Sigmoid colon (tissue), 7 donors: Measurements from ENCODE around the gene CEMIP. TPM values are rescaled to one million over a fixed set of nuclear protein-coding genes. Genes with fewer than 3 reads are reported as not detected.

Experiments used
- DNase-seq: peaks from one replicate; pipeline ENCODE4 v3.0.0-alpha.2; 2019
- H3K27ac ChIP-seq, 4 donors: fragments of 200-600 bp; sonication (generic); one replicate each; pipeline ENCODE4 v1.5.1; 2016 to 2019; ENCODE audit warnings: mild to moderate bottlenecking in 1 of 4
- H3K27me3 ChIP-seq, 3 donors: fragments of 200-600 bp; sonication (generic); one replicate each; pipeline ENCODE4 v1.5.1; 2019; ENCODE audit warnings: mild to moderate bottlenecking in 1 of 3
- H3K36me3 ChIP-seq, 4 donors: fragments of 200-600 bp; sonication (generic); one replicate each; pipeline ENCODE4 v1.5.1; 2016 to 2019
- H3K4me1 ChIP-seq, 4 donors: fragments of 200-600 bp; sonication (generic); one replicate each; pipeline ENCODE4 v1.5.1; 2017 to 2019
- H3K4me3 ChIP-seq, 4 donors: fragments of 200-600 bp; sonication (generic); one replicate each; pipeline ENCODE4 v1.5.1; 2017 to 2019; ENCODE audit warnings: mild to moderate bottlenecking in 2 of 4, moderate library complexity in 1 of 4
- H3K9me3 ChIP-seq, 4 donors: fragments of 200-600 bp in 3 of 4; sonication (generic) in 3 of 4; one replicate each; pipeline versions ENCODE4 v1.5.1 to v1.6.1; 2013 to 2019
- EP300 ChIP-seq, 4 donors: sonication (generic); formaldehyde crosslinking; IDR thresholded peaks; one replicate each; pipeline ENCODE4 v1.6.1; 2017; ENCODE audit warnings: antibody characterized with exemption in 4 of 4
- POLR2A ChIP-seq, 2 donors: fragments of 450-650 bp; IDR thresholded peaks; one replicate each; pipeline ENCODE4 v1.6.1; 2016; ENCODE audit warnings: antibody characterized with exemption in 2 of 2, mild to moderate bottlenecking in 2 of 2, moderate library complexity in 2 of 2
- POLR2AphosphoS5 ChIP-seq, 4 donors: sonication (generic); formaldehyde crosslinking; IDR thresholded peaks; one replicate each; pipeline ENCODE4 v1.6.1; 2017; ENCODE audit warnings: antibody characterized with exemption in 4 of 4
- WGBS, 2 donors: extraction: QIAGEN DNeasy Blood & Tissue Kit; methylation state at CpG; one replicate each; pipeline ENCODE4 v1.1.7; 2013; 5-methylcytosine and 5-hydroxymethylcytosine counted together
- intact Hi-C: fragments of 100-400 bp; cut with DNase I; formaldehyde crosslinking; loops from one replicate; pipeline ENCODE4 v1.15.1; 2023
- polyA plus RNA-seq, 3 donors: library from polyadenylated mRNA; stranded (reverse); fragments of 200-250 nt; gene quantifications; one replicate each; pipeline ENCODE4 v1.2.3, GENCODE V29; 2013
- total RNA-seq, 4 donors: library from RNA; depleted of rRNA; stranded (reverse); fragments of >200 nt; gene quantifications; one replicate each; pipeline ENCODE4 v1.1.0, GENCODE V29; 2016
- TF ChIP-seq, protein P1 (sequence below), 4 experiments: fragments of 450-650 bp in 3 of 4; fragments of 200-600 bp in 1 of 4; IDR thresholded peaks; one replicate each; pipeline ENCODE4 v1.5.1; 2016 to 2019; ENCODE audit warnings: antibody characterized with exemption in 4 of 4, mild to moderate bottlenecking in 3 of 4, moderate library complexity in 2 of 4
- donor health status: healthy with polysubstance abuse.
- donor health status: Bipolar disorder and iron deficiency.
- donor health status: healthy.

Gene CEMIP
- total and polyA plus RNA-seq, 7 donors, result under 0.01 to 2.1 (median under 0.01) TPM; not detected in 2

DNA sequence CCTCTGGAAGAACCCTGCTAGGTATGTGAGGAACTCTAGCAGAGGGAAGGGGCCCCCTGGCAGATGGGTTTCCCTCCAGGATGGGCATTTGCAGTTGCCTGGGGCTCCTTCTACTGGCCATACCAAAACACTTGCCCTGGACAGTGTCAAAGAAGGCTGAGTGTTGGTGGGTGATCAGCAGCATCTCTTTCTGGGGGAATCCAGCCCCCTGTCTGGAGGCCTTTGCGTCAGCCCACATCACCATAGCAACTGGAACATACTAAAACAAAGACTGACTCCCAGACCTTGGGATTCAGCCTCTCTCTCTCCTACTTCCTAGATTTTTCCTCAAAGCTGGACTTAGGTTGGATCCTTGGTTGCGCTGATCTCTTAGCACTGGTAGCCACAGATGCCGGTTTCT lies 8.1 kb downstream of the CEMIP start:
- intact Hi-C loops, result no loop called here
- H3K27me3 ChIP-seq, result no peaks in the 10 kb centered on the region
- DNase-seq, result no peak
- WGBS, 2 donors, result 91 to 98% methylated on average over 3 of the region's 3 CpGs
- H3K36me3 ChIP-seq, result no peaks in the 10 kb centered on the region
- H3K4me1 ChIP-seq, result no peaks in the 10 kb centered on the region
- no peaks in the 10 kb centered on the region for H3K9me3 ChIP-seq
- TF ChIP-seq POLR2A (IDR thresholded peaks at IDR 0.05) (no peak), POLR2AphosphoS5 (IDR thresholded peaks at IDR 0.05) (no peak), EP300 (IDR thresholded peaks at IDR 0.05) (no peak)
- TF ChIP-seq, protein P1, sequence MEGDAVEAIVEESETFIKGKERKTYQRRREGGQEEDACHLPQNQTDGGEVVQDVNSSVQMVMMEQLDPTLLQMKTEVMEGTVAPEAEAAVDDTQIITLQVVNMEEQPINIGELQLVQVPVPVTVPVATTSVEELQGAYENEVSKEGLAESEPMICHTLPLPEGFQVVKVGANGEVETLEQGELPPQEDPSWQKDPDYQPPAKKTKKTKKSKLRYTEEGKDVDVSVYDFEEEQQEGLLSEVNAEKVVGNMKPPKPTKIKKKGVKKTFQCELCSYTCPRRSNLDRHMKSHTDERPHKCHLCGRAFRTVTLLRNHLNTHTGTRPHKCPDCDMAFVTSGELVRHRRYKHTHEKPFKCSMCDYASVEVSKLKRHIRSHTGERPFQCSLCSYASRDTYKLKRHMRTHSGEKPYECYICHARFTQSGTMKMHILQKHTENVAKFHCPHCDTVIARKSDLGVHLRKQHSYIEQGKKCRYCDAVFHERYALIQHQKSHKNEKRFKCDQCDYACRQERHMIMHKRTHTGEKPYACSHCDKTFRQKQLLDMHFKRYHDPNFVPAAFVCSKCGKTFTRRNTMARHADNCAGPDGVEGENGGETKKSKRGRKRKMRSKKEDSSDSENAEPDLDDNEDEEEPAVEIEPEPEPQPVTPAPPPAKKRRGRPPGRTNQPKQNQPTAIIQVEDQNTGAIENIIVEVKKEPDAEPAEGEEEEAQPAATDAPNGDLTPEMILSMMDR (IDR thresholded peaks at IDR 0.05), result no peak
- H3K27ac ChIP-seq, result no peak overlapping the region
- H3K4me3 ChIP-seq, result no peak overlapping the region

DNA sequence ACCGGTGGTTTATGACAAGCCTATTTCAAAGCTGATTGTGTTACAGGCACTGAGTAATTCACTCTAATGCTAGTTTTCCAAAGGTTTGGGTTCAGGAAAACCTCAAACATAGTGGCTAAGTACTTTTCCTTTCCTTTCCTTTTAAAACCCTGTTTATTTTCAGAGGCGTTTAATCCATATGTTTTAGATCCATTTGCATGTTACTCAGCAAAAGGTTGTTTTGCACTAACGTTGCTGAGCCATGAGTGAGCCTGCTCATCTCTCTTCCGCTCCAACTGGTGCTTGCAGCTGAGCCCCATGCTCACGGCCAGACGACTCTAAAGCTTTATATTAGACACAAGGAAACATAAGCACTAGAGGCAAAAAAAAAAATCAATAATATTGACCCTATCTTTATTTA lies 9.4 kb downstream of the CEMIP start:
- TF ChIP-seq POLR2A (IDR thresholded peaks at IDR 0.05) (no peak), EP300 (IDR thresholded peaks at IDR 0.05) (no peak), POLR2AphosphoS5 (IDR thresholded peaks at IDR 0.05) (no peak)
- TF ChIP-seq, protein P1 (IDR thresholded peaks at IDR 0.05), result no peak
- no peaks in the 10 kb centered on the region for H3K9me3 ChIP-seq
- 81 to 82% methylated on average over 6 of the region's 6 CpGs for WGBS, 2 donors
- no peak overlapping the region for H3K27ac ChIP-seq
- H3K36me3 ChIP-seq, result no peaks in the 10 kb centered on the region
- intact Hi-C loops, result no loop called here
- H3K4me3 ChIP-seq, result no peak overlapping the region
- no peaks in the 10 kb centered on the region for H3K4me1 ChIP-seq
- DNase-seq, result no peak
- no peaks in the 10 kb centered on the region for H3K27me3 ChIP-seq

DNA sequence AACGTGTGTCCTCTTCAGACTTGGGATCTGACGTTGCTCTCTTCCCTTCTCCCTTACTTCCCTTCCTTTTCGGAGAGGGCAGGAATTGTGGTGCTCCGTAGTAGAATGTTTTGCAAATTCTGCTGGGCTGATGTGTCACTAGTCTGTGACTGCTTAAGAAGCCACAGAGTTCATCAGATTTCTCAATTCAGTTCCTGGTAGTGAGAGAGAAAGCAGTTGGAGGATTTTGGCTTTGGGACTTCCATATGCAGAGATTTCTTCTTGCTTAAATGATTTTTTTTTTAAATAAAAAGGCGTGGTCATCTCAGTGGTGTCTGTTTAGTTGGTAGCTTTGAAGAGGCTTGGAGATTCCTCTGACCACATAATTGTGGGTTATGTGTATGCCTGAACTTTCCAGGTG lies 10.1 kb downstream of the CEMIP start:
- H3K9me3 ChIP-seq, result no peaks in the 10 kb centered on the region
- no peak overlapping the region for H3K4me3 ChIP-seq
- no peaks in the 10 kb centered on the region for H3K4me1 ChIP-seq
- H3K36me3 ChIP-seq, result no peaks in the 10 kb centered on the region
- DNase-seq, result no peak
- intact Hi-C loops, result no loop called here
- TF ChIP-seq POLR2A (IDR thresholded peaks at IDR 0.05) (no peak), POLR2AphosphoS5 (IDR thresholded peaks at IDR 0.05) (no peak), EP300 (IDR thresholded peaks at IDR 0.05) (no peak)
- TF ChIP-seq, protein P1 (IDR thresholded peaks at IDR 0.05), result no peak
- no peak overlapping the region for H3K27ac ChIP-seq
- H3K27me3 ChIP-seq, result no peaks in the 10 kb centered on the region
- WGBS, 2 donors, result 72 to 80% methylated on average over 5 of the region's 5 CpGs

DNA sequence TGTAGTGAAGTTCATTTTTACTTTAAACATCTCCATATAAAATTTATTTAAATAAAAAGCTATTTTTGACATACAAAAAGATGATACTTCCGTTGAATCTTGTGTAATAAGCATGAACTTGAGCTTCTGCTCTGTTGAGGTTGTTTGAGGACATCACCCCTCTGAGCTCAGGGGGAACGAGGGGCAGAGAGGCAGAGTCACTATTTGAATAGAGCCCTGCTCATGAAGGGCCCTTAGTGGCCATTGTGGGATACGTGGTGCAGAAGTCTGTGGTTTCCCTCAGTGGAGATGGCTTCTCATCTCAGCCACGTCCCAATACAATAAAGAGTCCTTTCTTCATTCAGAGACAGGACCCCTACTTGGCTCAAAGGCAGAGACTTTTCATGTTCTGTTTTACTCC lies 10.6 kb downstream of the CEMIP start:
- no peak for DNase-seq
- Histone ChIP-seq H3K4me3 (no peak overlapping the region), H3K4me1 (no peaks in the 10 kb centered on the region), H3K27ac (no peak overlapping the region), H3K36me3 (no peaks in the 10 kb centered on the region), H3K9me3 (no peaks in the 10 kb centered on the region), H3K27me3 (no peaks in the 10 kb centered on the region)
- 73 to 88% methylated on average over 4 of the region's 4 CpGs for WGBS, 2 donors
- intact Hi-C loops, result no loop called here
- TF ChIP-seq POLR2AphosphoS5 (IDR thresholded peaks at IDR 0.05), result no peak

DNA sequence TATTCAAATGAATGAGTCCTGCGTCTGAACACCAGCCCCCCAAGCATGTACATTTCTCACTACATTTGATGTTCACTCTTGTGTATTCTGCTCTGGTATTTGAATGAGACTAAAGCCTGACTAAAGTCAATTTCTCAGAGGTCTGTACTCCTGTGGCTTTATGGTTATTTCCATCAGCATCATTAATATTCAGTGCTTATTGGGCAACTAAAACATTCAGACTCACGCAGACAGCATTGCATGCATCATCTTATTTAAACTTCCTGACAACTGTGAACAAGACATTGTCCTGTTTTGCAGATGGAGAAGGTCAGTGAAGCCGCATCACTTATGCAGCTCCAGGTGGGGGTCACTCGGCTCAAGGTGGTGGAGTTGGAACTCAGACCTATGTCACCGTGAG lies 11.1 kb downstream of the CEMIP start:
- no peak for TF ChIP-seq POLR2A (IDR thresholded peaks at IDR 0.05)
- TF ChIP-seq, protein P1 (IDR thresholded peaks at IDR 0.05), result no peak
- TF ChIP-seq EP300 (IDR thresholded peaks at IDR 0.05), result no peak
- TF ChIP-seq POLR2AphosphoS5 (IDR thresholded peaks at IDR 0.05), result no peak
- no peak for DNase-seq
- H3K27ac ChIP-seq, result no peak overlapping the region
- intact Hi-C loops, result no loop called here
- H3K4me1 ChIP-seq, result no peaks in the 10 kb centered on the region
- no peak overlapping the region for H3K4me3 ChIP-seq
- H3K9me3 ChIP-seq, result no peaks in the 10 kb centered on the region
- H3K36me3 ChIP-seq, result no peaks in the 10 kb centered on the region
- H3K27me3 ChIP-seq, result no peaks in the 10 kb centered on the region
- WGBS, 2 donors, result 94 to 95% methylated on average over 5 of the region's 5 CpGs
